SK-N-MC (cell line): Measurements from ENCODE around the gene GATA6.

Experiments
- EZH2 ChIP-seq: fragments of 200-600 bp; sonication (generic); IDR thresholded peaks from one replicate; pipeline ENCODE4 v1.6.1; 2017; ENCODE audit warnings: antibody characterized with exemption
- POLR2AphosphoS5 ChIP-seq: IDR thresholded peaks from 2 replicates; pipeline ENCODE4 v1.6.1; 2012; ENCODE audit warnings: mild to moderate bottlenecking, low read depth, low read length, borderline replicate concordance

DNA sequence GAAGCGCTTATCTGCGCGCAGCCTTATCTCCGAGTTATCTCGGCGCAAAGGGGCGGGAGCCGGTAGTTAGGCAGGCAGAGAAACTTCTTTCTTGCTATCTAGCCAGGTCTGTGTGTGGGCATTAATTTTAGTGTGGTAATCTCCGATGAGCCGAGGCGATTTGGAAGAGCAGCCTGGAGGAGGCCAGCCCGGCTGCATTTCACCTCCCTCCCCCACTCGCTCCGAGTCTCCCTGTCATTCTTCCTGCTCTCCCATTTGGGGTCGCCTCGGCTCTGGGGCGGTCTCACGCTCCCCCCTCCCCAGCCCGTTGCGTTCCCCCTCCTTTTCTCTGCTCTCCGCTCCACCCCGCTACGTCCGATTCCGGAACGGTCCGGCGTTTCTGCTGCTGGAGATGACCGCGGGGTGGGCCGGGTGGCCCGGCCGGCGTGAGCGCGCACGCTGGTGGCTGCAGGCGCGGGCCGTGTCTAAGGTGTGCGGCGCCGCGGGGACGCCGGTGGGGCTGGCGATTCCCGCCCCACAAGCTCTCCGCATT lies 566 bp downstream of the GATA6 start:
- TF ChIP-seq EZH2: peak; percentile 54
- no peak for TF ChIP-seq POLR2AphosphoS5
